H1 (cell line): ENCODE data around the gene C2orf72. TPM values are rescaled to one million over a fixed set of nuclear protein-coding genes. Genes with fewer than 3 reads are reported as not detected.

Experiments used
- CTCF ChIA-PET: fragments of 300-600 bp; sonication (Branson Sonifier 250); formaldehyde crosslinking; loops from one replicate; lab custom pipeline; 2021; ENCODE audit not compliant: partially characterized antibody; lab: Charles Lee
- POLR2A ChIA-PET: fragments of 300-600 bp; sonication (Branson Sonifier 250); formaldehyde crosslinking; loops from one replicate; lab custom pipeline; 2021; ENCODE audit warnings: inconsistent platforms; ENCODE audit not compliant: partially characterized antibody; lab: Charles Lee
- DNase-seq, 2 experiments: peaks; one replicate each; pipeline versions ENCODE4 v3.0.0 to v3.0.0-alpha.2; 2010 to 2022; ENCODE audit warnings: low spot score in 2 of 2, low read depth in 1 of 2, mixed read lengths in 1 of 2
- FAIRE-seq: peaks from 2 replicates; lab custom pipeline; 2011; peaks lifted over from hg19 to GRCh38; lab: Jason Lieb, UNC
- H2AFZ ChIP-seq: 2 replicates; pipeline ENCODE4 v1.8.1; 2012; ENCODE audit warnings: low read length, inconsistent platforms
- H2AK5ac ChIP-seq: 2 replicates; pipeline ENCODE4 v1.6.1; 2013; ENCODE audit warnings: low read depth, low read length
- H2BK120ac ChIP-seq: replicated peaks from 2 replicates; pipeline ENCODE3; 2013; ENCODE audit warnings: low read depth, low read length, inconsistent platforms
- H2BK12ac ChIP-seq: 2 replicates; pipeline ENCODE4 v1.6.1; 2013; ENCODE audit warnings: low read depth, low read length
- H2BK15ac ChIP-seq: 2 replicates; pipeline ENCODE4 v1.6.1; 2013; ENCODE audit warnings: low read length
- H2BK20ac ChIP-seq: 2 replicates; pipeline ENCODE4 v1.6.1; 2013; ENCODE audit warnings: low read length
- H2BK5ac ChIP-seq: 2 replicates; pipeline ENCODE4 v1.6.1; 2013; ENCODE audit warnings: low read depth, low read length
- H3K14ac ChIP-seq: 2 replicates; pipeline ENCODE4 v1.6.1; 2013; ENCODE audit warnings: inconsistent platforms; ENCODE audit not compliant: insufficient read length
- H3K18ac ChIP-seq: 2 replicates; pipeline ENCODE4 v1.6.1; 2013; ENCODE audit warnings: low read length; ENCODE audit errors: extremely low read depth
- H3K23ac ChIP-seq: 2 replicates; pipeline ENCODE4 v1.6.1; 2013; ENCODE audit warnings: inconsistent platforms; ENCODE audit not compliant: insufficient read length
- H3K23me2 ChIP-seq: 2 replicates; pipeline ENCODE4 v1.6.1; 2013; ENCODE audit warnings: low read depth, low read length
- H3K27ac ChIP-seq: 2 replicates; pipeline ENCODE4 v1.6.1; 2011; ENCODE audit warnings: low read depth, low read length, inconsistent platforms
- H3K27me3 ChIP-seq, 4 experiments: replicated peaks in 1 of 4; 1 replicate in 1 of 4; 2 replicates in 3 of 4; pipeline versions ENCODE4 v1.6.1 to v1.8.1; 2011 to 2013; ENCODE audit warnings: low read length in 3 of 4, mild to moderate bottlenecking in 3 of 4, inconsistent platforms in 2 of 4, mixed read lengths in 2 of 4, moderate library complexity in 1 of 4; ENCODE audit not compliant: control insufficient read depth in 3 of 4, insufficient read depth in 3 of 4; ENCODE audit errors: extremely low read depth in 1 of 4
- H3K36me3 ChIP-seq, 4 experiments: 2 replicates each; pipeline versions ENCODE4 v1.6.1 to v1.8.1; 2011 to 2013; ENCODE audit warnings: mild to moderate bottlenecking in 4 of 4, low read length in 3 of 4, moderate library complexity in 2 of 4, control low read depth in 1 of 4, inconsistent platforms in 1 of 4; ENCODE audit not compliant: insufficient read depth in 4 of 4, control insufficient read depth in 2 of 4
- H3K4ac ChIP-seq: replicated peaks from 2 replicates; pipeline ENCODE3; 2013; ENCODE audit warnings: low read length, low read depth, mixed read lengths, inconsistent platforms; ENCODE audit not compliant: insufficient read length
- H3K4me1 ChIP-seq, 4 experiments: replicated peaks in 1 of 4; 1 replicate in 1 of 4; 2 replicates in 3 of 4; pipeline versions ENCODE4 v1.6.1 to v1.8.1; 2011 to 2013; ENCODE audit warnings: low read length in 3 of 4, inconsistent platforms in 2 of 4, mixed read lengths in 1 of 4; ENCODE audit not compliant: insufficient read depth in 4 of 4, control insufficient read depth in 3 of 4
- H3K4me2 ChIP-seq, 2 experiments: 2 replicates each; pipeline versions ENCODE4 v1.6.1 to v1.8.1; 2011 to 2013; ENCODE audit warnings: low read depth in 2 of 2, low read length in 2 of 2, control low read depth in 1 of 2, inconsistent platforms in 1 of 2, mild to moderate bottlenecking in 1 of 2; ENCODE audit not compliant: insufficient read depth in 1 of 2
- H3K4me3 ChIP-seq, 4 experiments: fragments of 200-600, 300-600 bp in 1 of 4; sonication (generic), shearing (Covaris generic), sonication (Bioruptor Twin) in 1 of 4; 2 replicates each; pipeline versions ENCODE4 v1.5.1 to v1.8.1; 2011 to 2016; ENCODE audit warnings: low read length in 4 of 4, low read depth in 3 of 4, control low read depth in 2 of 4, inconsistent platforms in 2 of 4, mild to moderate bottlenecking in 2 of 4, mixed read lengths in 1 of 4, moderate library complexity in 1 of 4; ENCODE audit not compliant: insufficient read depth in 2 of 4; ENCODE audit errors: extremely low read depth in 1 of 4
- H3K56ac ChIP-seq: replicated peaks from 2 replicates; pipeline ENCODE3; 2013; ENCODE audit warnings: low read depth, mild to moderate bottlenecking, mixed read lengths, low read length, inconsistent platforms; ENCODE audit not compliant: insufficient read length
- H3K79me1 ChIP-seq: 2 replicates; pipeline ENCODE4 v1.6.1; 2013; ENCODE audit warnings: low read depth, low read length, control low read depth
- H3K79me2 ChIP-seq, 2 experiments: 2 replicates each; pipeline versions ENCODE4 v1.6.1 to v1.8.1; 2012 to 2013; ENCODE audit warnings: low read length in 2 of 2, mild to moderate bottlenecking in 2 of 2, inconsistent platforms in 1 of 2; ENCODE audit not compliant: insufficient read depth in 2 of 2, control insufficient read depth in 1 of 2
- H3K9ac ChIP-seq, 4 experiments: replicated peaks in 1 of 4; 1 replicate in 1 of 4; 2 replicates in 3 of 4; pipeline versions ENCODE4 v1.6.1 to v1.8.1; 2011 to 2013; ENCODE audit warnings: low read depth in 3 of 4, low read length in 3 of 4, control low read depth in 2 of 4, mild to moderate bottlenecking in 2 of 4, moderate library complexity in 2 of 4, inconsistent platforms in 1 of 4; ENCODE audit errors: extremely low read depth in 1 of 4
- H3K9me3 ChIP-seq, 2 experiments: 2 replicates each; pipeline versions ENCODE4 v1.6.1 to v1.8.1; 2012 to 2013; ENCODE audit warnings: mild to moderate bottlenecking in 2 of 2, moderate library complexity in 2 of 2, control low read depth in 1 of 2, inconsistent platforms in 1 of 2, low read depth in 1 of 2, low read length in 1 of 2, mixed read lengths in 1 of 2; ENCODE audit not compliant: insufficient read depth in 2 of 2
- H4K20me1 ChIP-seq, 2 experiments: replicated peaks in 1 of 2; 2 replicates each; pipeline versions ENCODE3 to v1.8.1; 2011 to 2013; ENCODE audit warnings: inconsistent platforms in 2 of 2, low read length in 2 of 2, mild to moderate bottlenecking in 1 of 2; ENCODE audit not compliant: insufficient read depth in 2 of 2, control insufficient read depth in 1 of 2
- H4K5ac ChIP-seq: 2 replicates; pipeline ENCODE4 v1.6.1; 2013; ENCODE audit warnings: low read length, low read depth, mixed read lengths, inconsistent platforms; ENCODE audit not compliant: insufficient read length
- H4K8ac ChIP-seq: 2 replicates; pipeline ENCODE4 v1.8.0; 2013; ENCODE audit warnings: mild to moderate bottlenecking, moderate library complexity, low read length, inconsistent platforms; ENCODE audit not compliant: insufficient read depth; ENCODE audit errors: extremely low read depth
- H4K91ac ChIP-seq: replicated peaks from 2 replicates; pipeline ENCODE3; 2013; ENCODE audit warnings: low read length, mixed read lengths, inconsistent platforms; ENCODE audit not compliant: insufficient read length
- CREB1 ChIP-seq: IDR thresholded peaks from 2 replicates; pipeline ENCODE4 v1.6.1; 2012; ENCODE audit warnings: inconsistent platforms
- HDAC6 ChIP-seq: IDR thresholded peaks from one replicate; pipeline ENCODE4 v1.7.1; 2012; ENCODE audit warnings: low read depth, mild to moderate bottlenecking, inconsistent platforms, low read length, moderate library complexity
- SRF ChIP-seq: IDR thresholded peaks from 2 replicates; pipeline ENCODE4 v1.6.1; 2011; ENCODE audit warnings: mild to moderate bottlenecking, low read depth, low read length, moderate library complexity
- TBP ChIP-seq: IDR thresholded peaks from 2 replicates; pipeline ENCODE4 v1.6.1; 2011; ENCODE audit warnings: low read depth, low read length, improper control_type of control experiment
- WGBS, 2 experiments: shearing (Covaris generic) in 1 of 2; methylation state at CpG; one replicate each; pipeline versions ENCODE4 v1.1.6 to v1.1.7; 2013 to 2015; ENCODE audit warnings: low lambda C conversion rate in 2 of 2, mixed read lengths in 2 of 2, inconsistent platforms in 1 of 2, low coverage in 1 of 2, missing lambda C conversion rate in 1 of 2; ENCODE audit not compliant: insufficient replicate concordance in 2 of 2, insufficient coverage in 1 of 2, insufficient read length in 1 of 2; ENCODE audit errors: extremely low coverage in 1 of 2, missing lambda C conversion rate in 1 of 2; 5-methylcytosine and 5-hydroxymethylcytosine counted together
- polyA plus RNA-seq, 7 experiments: library from polyadenylated mRNA; depleted of rRNA in 3 of 7; stranded (reverse) in 5 of 7; unstranded in 2 of 7; fragments of >200 nt in 5 of 7; fragments of 200-250 nt in 2 of 7; gene quantifications; 1 replicate in 5 of 7; 2 replicates in 1 of 7; 4 replicates in 1 of 7; pipeline versions ENCODE4 v1.2.1 to v1.2.3, GENCODE V29; 2011 to 2013; ENCODE audit warnings: missing spikeins in 2 of 7, mixed read lengths in 2 of 7
- total RNA-seq: library from RNA; stranded (reverse); fragmentation: NEBNext Ultra II Directional; extraction: Animal tissue kit (Norgen Biotek cat#: 25700); gene quantifications from 2 replicates; pipeline ENCODE4 v1.2.1, GENCODE V29; 2021

Gene C2orf72
- total and polyA plus RNA-seq, 2 of the 8 experiments (the other 6 are each of a cell fraction or from before 2014, with no cell fraction given): 1.1 to 1.7 TPM

GRCh38 chr2:230989731-230990130 lies 47.6 kb upstream of the C2orf72 start:
- Histone ChIP-seq H3K79me2 (no peaks in the 10 kb centered on the region), H2AFZ (no peak overlapping the region), H2AK5ac (no peak overlapping the region), H3K23me2 (no peaks in the 10 kb centered on the region), H3K9ac (no peak overlapping the region), H3K36me3 (no peaks in the 10 kb centered on the region), H2BK12ac (no peak overlapping the region), H3K9me3 (no peaks in the 10 kb centered on the region), H2BK120ac (no peak overlapping the region), H3K14ac (no peak overlapping the region), H3K23ac (no peak overlapping the region), H3K4ac (no peak overlapping the region), H2BK5ac (no peak overlapping the region), H4K8ac (no peak overlapping the region), H3K18ac (no peak overlapping the region), H3K4me1 (peaks cover 0 to 7% (median 4%) of the 10 kb centered on the region in 4 experiments; a peak in 5 of 7 replicates), H2BK20ac (no peak overlapping the region)
- CTCF ChIA-PET: interaction anchor here (0.6 to 11.0 kb wide), 9 partner anchors 10 to 594 kb away, joined by 3 to 136 read pairs (median 7); partner anchors contain the start of gene GPR55
- no peak for DNase-seq
- POLR2A ChIA-PET: interaction anchor here (1.1 kb wide), 1 partner anchor 10 kb away, joined by 4 read pairs; no protein-coding TSS in a partner anchor
- FAIRE-seq: no peak
- no peak for TF ChIP-seq TBP
- no peak for TF ChIP-seq SRF
- TF ChIP-seq CREB1: no peak
- TF ChIP-seq HDAC6: no peak
- TF ChIP-seq, all 59 proteins: peak for 0
- no peaks in the 10 kb centered on the region for H3K79me1 ChIP-seq
- H3K4me3 ChIP-seq: no peak overlapping the region
- H3K4me2 ChIP-seq: no peak overlapping the region
- no peaks in the 10 kb centered on the region for H4K20me1 ChIP-seq
- H3K27ac ChIP-seq: no peak overlapping the region
- H4K5ac ChIP-seq: no peak overlapping the region
- no peak overlapping the region for H4K91ac ChIP-seq
- H3K27me3 ChIP-seq: peaks cover 0 to 4% (median 2%) of the 10 kb centered on the region in 4 experiments; a peak in 2 of 7 replicates
- no peak overlapping the region for H3K56ac ChIP-seq
- no peak overlapping the region for H2BK15ac ChIP-seq
- WGBS, 2 experiments: 93% methylated on average over 21 of the region's 21 CpGs; no CpG with 5 or more reads in 1 of the 2 experiments
